Measurements from ENCODE around the gene GALM. TPM values are rescaled to one million over a fixed set of nuclear protein-coding genes. Genes with fewer than 3 reads are reported as not detected.

GALM gene
- total and polyA plus RNA-seq, 2 of the 8 experiments (the other 6 are each of a cell fraction or from before 2014, with no cell fraction given), result 9.9 to 13.1 TPM

GRCh38 chr2:38775097-38775920, 109.4 kb downstream of the GALM start (continued):
- TF ChIP-seq TBP (IDR thresholded peaks at IDR 0.05; ENCODE audit: low read depth, low read length), result no peak
- no peak for TF ChIP-seq EGR1 (IDR thresholded peaks at IDR 0.05; ENCODE audit: borderline replicate concordance, low read depth, low read length)
- no peak for TF ChIP-seq YY1 (IDR thresholded peaks at IDR 0.05; ENCODE audit: low read depth, low read length)
- TF ChIP-seq CREB1 (IDR thresholded peaks at IDR 0.05), result no peak
- no peak for TF ChIP-seq E2F6 (IDR thresholded peaks at IDR 0.05)
